Left lung (tissue), 14 donors: ENCODE data around the gene RAP1A. TPM values are rescaled to one million over a fixed set of nuclear protein-coding genes. Genes with fewer than 3 reads are reported as not detected.

Source experiments
- ATAC-seq: fragments of 200-7000 bp; cut with Tn5 transposase; one replicate; pipeline ENCODE4 v1.9.1; 2020; ENCODE audit warnings: moderate library complexity
- DNase-seq, 4 donors: peaks; one replicate each; pipeline ENCODE4 v3.0.0-alpha.2; 2013 to 2020
- H3K27ac ChIP-seq, 2 donors: fragments of 200-600 bp; sonication (generic) in 1 of 2; one replicate each; pipeline versions ENCODE4 v1.5.0 to v1.8.0; 2020 to 2021
- H3K27me3 ChIP-seq, 2 donors: fragments of 200-600 bp; sonication (generic) in 1 of 2; one replicate each; pipeline versions ENCODE4 v1.5.0 to v1.8.0; 2020 to 2021
- H3K36me3 ChIP-seq, 2 donors: fragments of 200-600 bp; sonication (generic) in 1 of 2; one replicate each; pipeline versions ENCODE4 v1.5.0 to v1.8.0; 2020 to 2021
- H3K4me1 ChIP-seq, 2 donors: fragments of 200-600 bp; one replicate each; pipeline ENCODE4 v1.8.0; 2021
- H3K4me3 ChIP-seq, 2 donors: fragments of 200-600 bp; sonication (generic) in 1 of 2; one replicate each; pipeline versions ENCODE4 v1.5.0 to v1.8.0; 2020 to 2021; ENCODE audit warnings: mild to moderate bottlenecking in 1 of 2
- H3K9me3 ChIP-seq, 2 donors: fragments of 200-600 bp; sonication (generic) in 1 of 2; one replicate each; pipeline versions ENCODE4 v1.5.0 to v1.8.0; 2020 to 2021
- CTCF ChIP-seq, 2 donors: fragments of 200-600 bp; sonication (generic) in 1 of 2; IDR thresholded peaks; one replicate each; pipeline versions ENCODE4 v1.5.0 to v1.8.0; 2021; ENCODE audit warnings: antibody characterized with exemption in 2 of 2
- intact Hi-C, 2 donors: fragments of 100-400 bp; cut with DNase I; formaldehyde crosslinking; loops; one replicate each; pipeline versions ENCODE4 v1.11.2 to v1.14.2; 2022
- long read RNA-seq, 12 donors: library from polyadenylated mRNA in 2 of 12; unstranded in 2 of 12; transcript quantifications; one replicate each; pipeline ENCODE4 v2.0.0 and lab custom pipeline, GENCODE V29; 2019 to 2026
- polyA plus RNA-seq, 6 donors: library from polyadenylated mRNA; unstranded; fragments of 120-200 nt; gene quantifications; one replicate each; pipeline ENCODE4 v1.2.1, GENCODE V29; 2013; ENCODE audit not compliant: insufficient read length in 6 of 6
- total RNA-seq, 2 donors: library from RNA; stranded (reverse); fragmentation: NEBNext Ultra II Directional; extraction: Animal tissue kit (Norgen Biotek cat#: 25700); gene quantifications; one replicate each; pipeline ENCODE4 v1.2.1, GENCODE V29; 2021
- donor health status: DM: no; HTN: yes; CAD: no.
- donor health status: DM: no; HTN: no; CAD: no.

The RAP1A gene
- 100 to 1,000 TPM; 102 to 121 TPM for total RNA-seq
- polyA plus RNA-seq: 10 to 100 TPM; 68.2 to 83.3 (median 80.6) TPM
- long read RNA-seq, donor 1, full-length matches to known transcripts: 41 of 86 reads
- long read RNA-seq, donor 1, partial matches to known transcripts: 45 of 86 reads
- long read RNA-seq, donor 1, other reads (novel, unspliced or antisense): 0 of 86 reads
- long read RNA-seq, donor 2, full-length matches to known transcripts: 43 of 77 reads
- long read RNA-seq, donor 2, partial matches to known transcripts: 34 of 77 reads
- long read RNA-seq, donor 2, other reads (novel, unspliced or antisense): 0 of 77 reads
- long read RNA-seq, donor 3, full-length matches to known transcripts: 26 of 45 reads
- long read RNA-seq, donor 3, partial matches to known transcripts: 19 of 45 reads
- long read RNA-seq, donor 3, other reads (novel, unspliced or antisense): 0 of 45 reads
- long read RNA-seq, donor 4, full-length matches to known transcripts: 8 of 15 reads
- long read RNA-seq, donor 4, partial matches to known transcripts: 3 of 15 reads
- long read RNA-seq, donor 4, other reads (novel, unspliced or antisense): 4 of 15 reads
- long read RNA-seq, donor 5, full-length matches to known transcripts: 41 of 65 reads
- long read RNA-seq, donor 5, partial matches to known transcripts: 24 of 65 reads
- long read RNA-seq, donor 5, other reads (novel, unspliced or antisense): 0 of 65 reads
- long read RNA-seq, donor 6, full-length matches to known transcripts: 24 of 40 reads
- long read RNA-seq, donor 6, partial matches to known transcripts: 16 of 40 reads
- long read RNA-seq, donor 6, other reads (novel, unspliced or antisense): 0 of 40 reads
- long read RNA-seq, donor 7, full-length matches to known transcripts: 17 of 48 reads
- long read RNA-seq, donor 7, partial matches to known transcripts: 31 of 48 reads
- long read RNA-seq, donor 7, other reads (novel, unspliced or antisense): 0 of 48 reads
- long read RNA-seq, donor 8, full-length matches to known transcripts: 36 of 50 reads
- long read RNA-seq, donor 8, partial matches to known transcripts: 14 of 50 reads
- long read RNA-seq, donor 8, other reads (novel, unspliced or antisense): 0 of 50 reads
- long read RNA-seq, donor 9: 0 reads
- long read RNA-seq, donor 10, partial matches to known transcripts: 1 of 4 reads
- long read RNA-seq, donor 10, other reads (novel, unspliced or antisense): 3 of 4 reads
- long read RNA-seq, donor 11, full-length matches to known transcripts: 30 of 57 reads
- long read RNA-seq, donor 11, partial matches to known transcripts: 27 of 57 reads
- long read RNA-seq, donor 11, other reads (novel, unspliced or antisense): 0 of 57 reads
- long read RNA-seq, donor 12, full-length matches to known transcripts: 32 of 49 reads
- long read RNA-seq, donor 12, partial matches to known transcripts: 17 of 49 reads
- long read RNA-seq, donor 12, other reads (novel, unspliced or antisense): 0 of 49 reads

GRCh38 chr1:111619635-111620440 is at the start of gene RAP1A:
TSS of gene RAP1A (plus strand) at chr1:111619789. CDS start at chr1:111691361, 71,572 bp downstream.
- Histone ChIP-seq H3K27ac (peak within 1 kb of the TSS; percentile 97), H3K27me3 (no peaks in the 10 kb centered on the region), H3K4me1 (peaks cover 17 to 84% of the 10 kb centered on the region in 2 donors), H3K9me3 (no peaks in the 10 kb centered on the region), H3K36me3 (no peaks in the 10 kb centered on the region), H3K4me3 (peak within 1 kb of the TSS; percentile 65 to 95)
- peak; percentile 96 for ATAC-seq
- TF ChIP-seq CTCF (IDR thresholded peaks at IDR 0.05): no peak
- DNase-seq: peak; percentile 86 to 99 (median 96)
- intact Hi-C loops: no loop called here

GRCh38 chr1:111569913-111570312 is 49.7 kb upstream of the RAP1A start:
- H3K4me1 ChIP-seq: peaks cover 10 to 12% of the 10 kb centered on the region in 2 donors
- no peak overlapping the region for H3K27ac ChIP-seq
- DNase-seq (no peak), ATAC-seq (no peak)
- intact Hi-C loops: no loop called here
- no peak for TF ChIP-seq CTCF (IDR thresholded peaks at IDR 0.05)
- no peaks in the 10 kb centered on the region for H3K36me3 ChIP-seq
- no peak overlapping the region for H3K4me3 ChIP-seq
- no peaks in the 10 kb centered on the region for H3K9me3 ChIP-seq
- H3K27me3 ChIP-seq: no peaks in the 10 kb centered on the region

- Histone ChIP-seq H3K27me3 (no peaks in the 10 kb centered on the region), H3K9me3 (no peaks in the 10 kb centered on the region), H3K36me3 (no peaks in the 10 kb centered on the region), H3K4me3 (no peak overlapping the region), H3K27ac (no peak overlapping the region), H3K4me1 (peaks cover 10 to 12% of the 10 kb centered on the region in 2 donors)
- intact Hi-C loops: no loop called here
- TF ChIP-seq CTCF (IDR thresholded peaks at IDR 0.05): peak; percentile 12 to 18
- DNase-seq (no peak), ATAC-seq (peak; percentile 20)
Observed at GRCh38 chr1:111570781-111571181, 48.8 kb upstream of the RAP1A start.

- TF ChIP-seq CTCF (IDR thresholded peaks at IDR 0.05): no peak
- Histone ChIP-seq H3K4me1 (peaks cover 10 to 12% of the 10 kb centered on the region in 2 donors), H3K9me3 (no peaks in the 10 kb centered on the region), H3K27ac (no peak overlapping the region), H3K4me3 (no peak overlapping the region), H3K27me3 (no peaks in the 10 kb centered on the region), H3K36me3 (no peaks in the 10 kb centered on the region)
- DNase-seq: no peak
- ATAC-seq: peak; percentile 21
- intact Hi-C loops: no loop called here
Observed at GRCh38 chr1:111571239-111571638, 48.4 kb upstream of the RAP1A start.
